Thyroid gland (tissue), 4 donors: Measurements from ENCODE around the gene ANAPC2.

Experiments used
- POLR2A ChIP-seq, 2 donors: fragments of 450-650 bp; IDR thresholded peaks; one replicate each; pipeline ENCODE4 v1.6.1; 2017; ENCODE audit warnings: antibody characterized with exemption in 2 of 2, mild to moderate bottlenecking in 2 of 2, moderate library complexity in 1 of 2
- TF ChIP-seq, protein P1 (sequence below), 6 experiments: fragments of 200-600 bp in 3 of 6; fragments of 450-650 bp in 3 of 6; sonication (generic) in 3 of 6; IDR thresholded peaks; one replicate each; pipeline ENCODE4 v1.5.1; 2016 to 2019; ENCODE audit warnings: antibody characterized with exemption in 6 of 6, mild to moderate bottlenecking in 2 of 6, inconsistent platforms in 1 of 6, moderate library complexity in 1 of 6

DNA sequence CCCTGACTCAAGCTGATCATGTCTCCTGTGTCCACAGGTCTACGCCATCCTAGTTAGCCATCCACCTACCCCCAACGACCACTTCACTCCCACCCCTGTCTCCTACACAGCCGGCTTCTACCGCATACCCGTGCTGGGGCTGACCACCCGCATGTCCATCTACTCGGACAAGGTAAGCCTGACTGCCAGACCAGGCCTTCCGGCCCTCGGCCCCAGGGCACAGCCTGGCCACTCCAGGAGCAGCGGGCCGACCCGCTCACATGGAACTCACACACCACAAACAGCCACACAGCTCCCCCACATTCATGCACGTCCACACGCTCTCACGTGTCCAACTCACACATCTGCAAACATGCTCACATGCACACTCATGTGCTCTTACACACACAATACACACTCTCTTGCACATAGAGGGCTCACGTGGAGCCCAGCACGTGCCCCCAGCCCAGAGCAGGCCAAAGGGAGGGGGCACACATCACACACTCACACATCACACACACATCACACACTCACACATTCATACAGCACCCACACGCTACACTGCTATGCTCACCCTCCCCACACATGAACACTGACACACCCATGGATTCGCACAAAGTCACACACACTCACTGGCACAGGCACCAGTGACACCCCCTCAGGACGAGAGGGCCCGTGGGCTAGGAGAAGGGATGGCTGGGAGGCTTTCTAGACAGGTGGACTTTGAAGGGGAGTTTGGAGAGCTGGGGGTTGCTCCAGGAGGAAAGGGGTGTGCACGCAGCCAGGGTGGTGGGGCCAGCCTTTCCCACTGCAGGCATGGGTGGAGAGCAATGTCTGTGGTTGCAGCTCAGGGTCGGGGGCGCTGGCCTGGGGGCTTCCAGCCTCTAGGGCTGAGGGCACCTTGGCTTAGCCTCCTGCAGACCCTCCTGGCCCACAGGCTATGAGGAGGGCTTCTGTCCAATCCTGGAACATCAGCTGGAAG, 46.1 kb downstream of the ANAPC2 start:
- TF ChIP-seq, protein P1, sequence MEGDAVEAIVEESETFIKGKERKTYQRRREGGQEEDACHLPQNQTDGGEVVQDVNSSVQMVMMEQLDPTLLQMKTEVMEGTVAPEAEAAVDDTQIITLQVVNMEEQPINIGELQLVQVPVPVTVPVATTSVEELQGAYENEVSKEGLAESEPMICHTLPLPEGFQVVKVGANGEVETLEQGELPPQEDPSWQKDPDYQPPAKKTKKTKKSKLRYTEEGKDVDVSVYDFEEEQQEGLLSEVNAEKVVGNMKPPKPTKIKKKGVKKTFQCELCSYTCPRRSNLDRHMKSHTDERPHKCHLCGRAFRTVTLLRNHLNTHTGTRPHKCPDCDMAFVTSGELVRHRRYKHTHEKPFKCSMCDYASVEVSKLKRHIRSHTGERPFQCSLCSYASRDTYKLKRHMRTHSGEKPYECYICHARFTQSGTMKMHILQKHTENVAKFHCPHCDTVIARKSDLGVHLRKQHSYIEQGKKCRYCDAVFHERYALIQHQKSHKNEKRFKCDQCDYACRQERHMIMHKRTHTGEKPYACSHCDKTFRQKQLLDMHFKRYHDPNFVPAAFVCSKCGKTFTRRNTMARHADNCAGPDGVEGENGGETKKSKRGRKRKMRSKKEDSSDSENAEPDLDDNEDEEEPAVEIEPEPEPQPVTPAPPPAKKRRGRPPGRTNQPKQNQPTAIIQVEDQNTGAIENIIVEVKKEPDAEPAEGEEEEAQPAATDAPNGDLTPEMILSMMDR (IDR thresholded peaks at IDR 0.05), result no peak
- no peak for TF ChIP-seq POLR2A (IDR thresholded peaks at IDR 0.05)
